ENCODE data around the gene CEP72.
"Not testable (repeated sequence)": the region's sequence is repeated elsewhere in the genome, so short reads cannot be mapped to it uniquely, and the experiment has no call there.

Gene CEP72, protein sequence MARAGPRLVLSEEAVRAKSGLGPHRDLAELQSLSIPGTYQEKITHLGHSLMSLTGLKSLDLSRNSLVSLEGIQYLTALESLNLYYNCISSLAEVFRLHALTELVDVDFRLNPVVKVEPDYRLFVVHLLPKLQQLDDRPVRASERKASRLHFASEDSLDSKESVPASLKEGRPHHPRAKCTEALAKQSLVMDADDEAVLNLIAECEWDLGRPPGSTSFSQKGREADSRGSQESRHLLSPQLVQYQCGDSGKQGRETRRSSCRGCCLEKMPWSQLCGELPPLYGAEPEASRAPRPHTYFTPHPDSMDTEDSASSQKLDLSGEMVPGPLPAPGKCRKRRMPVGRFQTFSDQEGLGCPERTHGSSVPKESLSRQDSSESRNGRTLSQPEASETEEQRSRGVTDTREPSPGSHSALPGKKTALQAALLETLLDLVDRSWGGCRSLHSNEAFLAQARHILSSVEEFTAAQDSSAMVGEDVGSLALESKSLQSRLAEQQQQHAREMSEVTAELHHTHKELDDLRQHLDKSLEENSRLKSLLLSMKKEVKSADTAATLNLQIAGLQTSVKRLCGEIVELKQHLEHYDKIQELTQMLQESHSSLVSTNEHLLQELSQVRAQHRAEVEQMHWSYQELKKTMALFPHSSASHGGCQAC
- total RNA-seq = 0.52 to 4.4 (median 2.7) reads per million in 18 experiments

DNA sequence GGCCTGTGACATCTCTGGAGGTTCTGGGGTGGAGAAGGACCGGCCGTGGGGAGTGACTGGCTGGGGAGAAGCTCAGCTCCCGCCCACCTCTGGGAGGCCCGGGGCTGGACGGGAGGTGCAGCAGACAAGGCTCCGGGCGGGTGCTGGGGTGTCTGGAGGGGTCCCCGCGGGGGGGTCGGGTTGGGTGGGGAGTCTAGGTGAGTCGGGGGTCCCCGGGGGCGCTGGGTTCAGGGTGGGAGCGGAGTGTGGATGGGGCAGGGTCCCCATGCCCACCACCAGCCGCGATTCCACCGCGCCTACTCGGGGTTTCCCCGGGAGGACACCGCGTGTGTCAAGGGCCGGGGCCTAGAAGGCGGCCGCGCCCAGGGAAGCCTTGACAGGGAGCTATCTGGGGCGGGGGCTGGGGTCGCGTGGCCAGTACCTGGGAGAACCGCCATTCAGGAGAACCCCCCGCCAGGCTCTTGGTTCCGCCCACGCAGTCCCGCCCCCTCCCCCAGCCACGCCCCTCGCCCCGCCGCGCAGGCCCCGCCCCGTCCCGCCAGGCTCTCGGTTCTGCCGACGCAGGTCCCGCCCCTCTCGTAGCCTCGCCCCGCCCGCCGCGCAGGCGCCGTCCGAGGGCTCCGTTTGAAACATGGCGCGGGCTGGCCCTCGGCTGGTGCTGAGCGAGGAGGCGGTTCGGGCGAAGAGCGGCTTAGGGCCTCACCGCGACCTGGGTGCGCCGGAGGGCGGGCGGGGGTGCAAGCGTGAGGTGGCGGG is at the start of gene CEP72:
Gene CEP72, plus strand, starts transcription at position 610 of the 756 bp plus-strand sequence. Its CDS starts 22 bp downstream, at position 632.
- DNase-seq = peak; percentile 86 to 90

DNA sequence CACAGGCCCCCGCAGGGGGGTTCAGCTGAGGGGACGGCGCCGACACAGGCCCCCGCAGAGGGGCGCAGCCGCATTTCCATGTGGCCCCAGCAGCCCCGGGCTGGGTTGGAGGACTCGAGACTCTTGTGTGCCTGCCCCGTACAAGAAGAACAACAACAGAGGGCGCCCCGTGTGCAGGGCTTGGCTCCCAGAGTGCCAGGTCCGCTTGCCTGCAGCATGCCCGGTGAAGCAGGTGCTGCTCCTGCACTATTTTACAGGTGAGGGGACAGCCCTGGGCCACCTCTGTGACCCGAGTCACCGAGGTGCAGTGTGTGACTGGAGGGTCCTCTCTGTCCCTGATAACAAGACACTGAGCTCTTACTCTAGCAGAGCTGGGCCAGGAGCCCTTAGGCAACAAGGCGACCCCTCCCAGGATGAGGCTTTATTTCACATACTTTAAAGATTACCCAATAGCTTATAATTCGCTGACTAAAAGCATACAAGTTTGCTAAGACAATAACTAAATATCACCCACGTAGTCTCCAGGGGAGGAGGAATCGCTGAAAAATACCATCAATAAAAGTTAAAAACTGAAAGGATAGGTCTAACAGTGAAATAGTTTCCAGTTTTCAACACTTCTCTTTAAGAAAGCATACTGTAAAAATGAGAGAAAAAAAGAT is 46.2 kb upstream of the CEP72 start:
- no peak for DNase-seq

DNA sequence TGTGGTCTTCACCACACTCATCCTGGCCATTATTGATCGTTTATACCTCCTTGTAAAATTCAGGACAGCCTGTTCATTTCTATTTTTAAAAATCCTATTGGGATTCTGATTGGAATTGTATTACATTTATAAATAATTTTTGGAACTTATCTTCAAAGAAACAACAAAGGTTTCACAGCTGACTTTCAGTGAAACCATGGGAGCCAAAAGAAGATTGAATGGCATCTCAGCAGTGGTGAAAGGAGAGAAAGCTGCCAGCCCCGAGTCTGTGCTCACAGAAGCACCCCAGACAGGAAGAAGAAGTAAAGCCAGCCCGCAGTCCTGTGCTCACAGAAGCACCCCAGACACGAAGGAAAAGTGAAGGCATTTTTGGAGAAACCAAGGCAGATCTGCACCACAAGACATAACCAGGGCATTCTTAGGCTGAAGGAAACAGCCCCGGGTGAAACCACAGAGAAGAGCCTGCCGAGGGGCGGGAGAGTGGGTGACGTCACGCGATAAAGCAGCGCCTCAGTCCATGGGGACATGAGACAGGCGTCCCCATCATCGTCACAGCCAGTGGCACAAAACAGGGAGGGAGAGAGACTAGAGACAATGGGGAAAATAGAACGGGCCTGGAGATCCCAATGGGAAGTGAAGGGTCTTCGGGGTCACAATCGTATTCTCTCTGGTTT is 45.4 kb upstream of the CEP72 start:
- DNase-seq = no peak

DNA sequence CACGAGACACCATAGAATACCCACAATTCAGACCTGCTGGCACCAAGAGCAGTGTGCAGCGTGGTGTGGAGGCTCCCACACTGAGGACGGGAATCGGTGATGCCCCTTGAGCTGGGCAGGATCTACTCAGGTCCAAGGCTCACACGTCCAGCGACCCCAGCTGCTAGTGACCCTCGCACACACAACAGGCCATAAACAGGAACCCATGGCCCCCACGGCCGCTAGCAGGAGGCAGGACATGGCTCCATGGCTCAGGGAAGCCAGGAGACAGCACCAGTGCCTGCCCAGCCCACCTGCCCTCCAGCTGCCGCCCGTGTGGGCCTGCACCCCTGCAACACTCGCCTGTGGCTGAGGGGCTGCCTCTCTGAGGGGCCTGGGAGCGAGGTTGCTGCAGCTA is 44.5 kb upstream of the CEP72 start:
- no peak for DNase-seq

DNA sequence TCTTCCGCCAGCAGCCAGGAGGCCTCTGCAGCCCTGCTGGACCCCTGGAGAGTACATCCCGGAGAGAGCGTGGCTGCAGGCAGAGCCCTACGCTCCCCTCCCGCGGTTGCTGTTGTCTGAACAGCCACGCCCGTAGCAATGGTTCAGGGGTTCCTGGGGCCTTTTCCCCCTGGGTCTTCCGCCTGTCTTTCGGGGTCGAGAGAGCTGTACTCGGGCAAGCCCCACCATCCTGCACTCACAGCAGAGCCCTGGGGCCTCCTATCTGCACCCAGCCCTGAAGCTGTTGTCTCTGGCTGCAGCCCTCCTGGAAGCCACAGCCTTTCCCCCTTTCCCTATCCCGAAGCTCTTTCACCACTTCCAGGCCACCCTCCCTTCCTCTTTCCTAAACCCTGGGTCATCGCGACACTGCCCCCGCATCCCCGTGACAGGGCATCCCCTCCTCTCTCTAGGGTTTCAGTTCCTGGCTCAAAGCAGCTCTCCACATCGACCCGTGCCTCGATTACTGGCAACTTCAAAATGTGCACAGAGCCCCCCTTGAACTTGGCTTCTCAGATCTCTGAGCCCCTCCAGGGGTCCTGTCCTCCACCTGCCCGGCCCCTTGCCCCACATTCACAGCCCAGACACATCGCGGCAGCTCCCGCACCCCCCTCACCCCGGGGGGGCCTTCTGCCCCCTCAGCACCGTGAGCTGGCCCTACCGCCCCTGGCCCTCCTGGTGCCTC is 43.9 kb upstream of the CEP72 start:
- peak; percentile 13 to 52 for DNase-seq

DNA sequence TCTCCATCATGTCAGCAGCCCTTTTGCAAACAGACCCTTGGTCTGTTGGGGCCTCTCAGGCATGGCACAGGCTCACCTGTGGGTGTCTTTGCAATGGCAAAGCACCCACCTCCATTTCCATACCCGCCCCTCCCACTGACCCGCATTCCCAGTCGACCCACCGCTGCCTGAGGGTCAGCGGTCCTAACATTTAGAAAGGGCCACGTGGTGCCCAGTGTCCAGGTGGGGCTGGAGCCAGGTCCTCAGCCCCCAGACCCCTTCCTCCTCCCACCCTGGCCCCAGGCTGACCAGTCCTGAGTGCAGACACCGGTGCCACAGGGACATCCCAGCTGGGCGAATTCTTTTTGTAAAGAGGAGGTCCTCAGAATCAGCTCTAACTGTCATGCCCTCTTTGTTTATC is 43.3 kb upstream of the CEP72 start:
- no peak for DNase-seq

DNA sequence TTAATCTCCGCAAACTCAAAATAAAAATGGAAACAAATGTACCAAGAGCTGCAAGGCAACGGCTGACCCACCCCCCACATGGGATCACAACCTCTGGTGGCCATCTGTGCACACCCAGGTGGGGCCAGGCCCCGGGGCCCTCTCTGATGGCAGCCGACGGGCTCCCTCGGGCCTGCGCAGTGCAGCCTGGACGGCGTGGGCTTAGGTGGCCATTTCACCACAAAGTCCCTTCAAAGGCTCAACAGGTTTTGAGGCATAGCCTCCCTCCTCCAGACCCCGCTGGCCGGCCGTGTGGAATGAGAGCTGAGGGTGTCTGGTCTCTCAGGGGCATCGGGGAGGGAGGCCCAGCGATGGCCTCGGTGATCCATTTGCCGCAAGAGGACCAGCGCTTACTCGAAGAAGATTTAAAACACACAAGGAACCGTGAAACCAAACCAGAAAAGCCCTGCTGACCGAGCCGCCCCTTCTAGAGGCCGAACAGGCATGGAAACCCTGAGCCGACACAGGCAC is 42.7 kb upstream of the CEP72 start:
- DNase-seq = no peak

DNA sequence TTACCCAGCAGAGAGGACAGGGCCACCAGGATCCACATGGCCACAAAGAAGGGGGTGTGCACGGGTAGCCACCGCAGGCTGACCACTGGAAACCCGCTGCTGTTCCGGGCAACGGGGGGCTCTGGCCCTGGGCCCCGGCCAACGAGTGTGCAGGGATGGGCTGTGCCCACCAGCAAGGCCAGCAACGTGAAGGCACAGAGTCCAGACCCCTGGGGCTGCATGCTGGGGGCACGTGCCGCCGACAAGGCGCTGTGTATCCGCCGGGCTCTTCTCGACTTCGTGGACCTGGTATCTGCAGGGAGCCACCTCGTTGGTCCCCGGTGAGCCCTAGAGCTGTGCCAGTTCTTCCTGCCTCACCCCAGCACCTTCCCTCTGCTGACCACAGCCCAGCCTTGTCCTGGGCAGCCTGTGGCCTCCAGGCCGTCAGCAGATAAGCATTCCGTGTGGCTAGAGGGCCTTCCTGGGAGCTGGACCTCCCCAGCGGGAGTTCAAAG is 42.2 kb upstream of the CEP72 start:
- no peak for DNase-seq

DNA sequence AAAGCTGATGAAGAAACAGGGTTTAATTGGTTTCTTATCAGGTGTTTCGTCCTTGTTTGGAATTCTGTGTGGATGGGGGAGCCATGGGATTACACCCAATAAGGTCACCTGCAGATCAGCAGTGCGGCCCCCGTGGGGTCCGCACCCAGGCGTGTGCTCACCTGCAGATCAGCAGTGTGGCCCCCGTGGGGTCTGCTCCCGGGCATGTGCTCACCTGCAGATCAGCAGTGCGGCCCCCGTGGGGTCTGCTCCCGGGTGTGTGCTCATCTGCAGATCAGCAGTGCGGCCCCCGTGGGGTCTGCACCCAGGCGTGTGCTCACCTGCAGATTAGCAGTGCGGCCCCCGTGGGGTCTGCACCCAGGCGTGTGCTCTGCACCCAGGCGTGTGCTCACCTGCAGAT is 41.7 kb upstream of the CEP72 start:
- DNase-seq = no peak

DNA sequence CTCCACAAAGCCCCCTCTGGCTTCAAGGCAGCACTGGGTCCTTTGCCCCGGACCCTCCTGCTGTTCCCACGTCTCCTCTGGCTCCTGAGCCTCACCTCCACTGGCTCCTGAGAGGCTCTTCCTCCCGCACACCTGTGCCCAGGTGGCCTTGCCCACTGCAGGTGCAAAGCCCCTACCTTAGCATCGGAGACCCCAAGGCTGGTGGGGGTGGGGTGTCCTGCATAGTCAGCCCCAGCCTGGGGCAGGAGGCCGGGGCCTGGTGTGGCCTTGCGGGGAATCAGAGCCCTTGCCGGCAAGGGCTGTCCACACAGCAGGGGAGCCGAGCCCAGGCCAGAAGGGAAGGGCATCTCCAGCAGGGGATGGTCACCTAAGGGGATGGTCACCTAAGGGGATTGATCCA is 41.3 kb upstream of the CEP72 start:
- DNase-seq = no peak

DNA sequence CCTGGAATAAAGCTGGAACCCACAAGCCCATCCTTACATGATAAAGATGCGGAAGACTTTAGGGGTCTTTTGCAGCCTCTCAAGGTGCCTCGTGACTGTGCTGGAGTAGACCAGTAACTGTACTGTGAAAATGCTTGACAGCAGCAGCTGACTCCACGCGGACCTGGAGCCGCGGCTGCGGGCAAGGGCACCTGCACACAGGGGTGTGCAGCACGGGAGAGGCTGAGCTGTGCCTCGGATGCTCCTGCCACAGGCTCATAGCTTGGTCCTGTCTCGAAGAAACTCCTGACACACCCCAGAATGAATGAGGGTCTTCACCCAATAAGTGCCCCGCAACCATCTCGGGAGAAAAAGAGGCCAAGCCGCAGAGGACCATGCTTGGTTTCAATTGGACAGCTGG is 40.3 kb upstream of the CEP72 start:
- no peak for DNase-seq

DNA sequence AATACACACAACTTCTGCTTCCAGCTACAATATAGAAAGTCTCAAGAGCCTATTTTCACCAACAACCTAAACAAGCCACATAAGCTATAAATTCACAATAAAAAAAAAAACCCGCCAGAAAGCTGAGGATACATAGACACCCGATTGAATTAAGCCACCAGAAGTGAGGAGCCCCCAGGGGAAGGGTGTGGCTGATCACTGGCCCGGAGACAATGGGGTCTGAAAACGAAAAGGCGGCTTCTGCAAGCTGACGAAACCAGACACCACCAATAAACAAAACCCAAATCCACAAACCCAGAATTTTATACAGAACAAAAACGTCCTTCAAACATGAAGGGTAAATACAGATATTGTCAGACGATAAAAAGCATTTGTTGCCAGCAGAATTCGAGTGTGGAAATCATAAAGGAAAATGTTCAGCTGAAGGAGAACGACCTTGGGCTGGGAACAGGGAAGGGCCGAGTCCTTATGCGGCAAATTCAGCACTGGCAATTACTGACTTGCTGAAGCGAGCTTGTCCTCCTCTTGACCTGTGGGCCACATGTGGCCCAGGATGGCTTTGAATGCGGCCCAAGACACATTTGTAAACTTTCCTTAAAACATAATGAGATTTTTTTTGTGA is 39.6 kb upstream of the CEP72 start:
- no peak for DNase-seq

DNA sequence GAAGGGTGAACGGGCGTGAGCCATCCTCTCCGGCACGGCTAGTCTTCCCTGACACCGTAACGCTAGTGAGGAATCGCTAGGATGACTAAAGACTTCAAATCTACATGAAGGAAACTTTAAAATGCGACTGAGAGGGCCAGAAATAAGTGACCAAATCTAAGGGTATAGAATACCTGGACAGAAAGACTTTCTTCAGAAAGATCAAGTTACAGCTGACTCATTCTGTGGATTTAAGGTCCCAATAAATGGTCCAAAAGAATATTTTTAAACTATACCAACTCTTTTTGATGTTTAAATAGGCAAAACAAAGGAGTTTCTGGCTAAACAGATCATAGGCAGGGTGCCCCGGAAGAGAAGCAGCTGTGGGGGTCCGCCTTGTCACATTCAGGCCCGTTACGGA is 38.9 kb upstream of the CEP72 start:
- DNase-seq = no peak

DNA sequence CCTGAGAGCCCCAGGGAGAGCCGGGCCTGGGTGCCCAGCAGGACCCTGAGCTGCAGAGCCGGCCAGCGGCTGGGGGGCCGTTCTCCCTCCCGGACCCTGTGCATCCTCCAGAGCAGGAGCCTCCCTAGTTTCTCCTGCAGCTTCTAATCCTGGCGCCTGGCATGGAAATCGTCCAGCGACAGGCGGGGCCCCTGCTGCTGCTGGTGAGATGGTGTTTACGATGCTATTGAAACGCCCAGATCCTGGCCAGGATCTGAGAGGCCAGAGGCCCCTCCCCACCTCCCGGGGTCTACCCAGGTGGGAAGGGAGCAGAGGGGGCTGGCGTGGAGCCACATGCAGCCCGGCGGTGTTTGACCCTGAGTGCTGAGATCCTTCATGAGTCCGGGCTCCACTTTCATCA is 38.2 kb upstream of the CEP72 start:
- no peak for DNase-seq

DNA sequence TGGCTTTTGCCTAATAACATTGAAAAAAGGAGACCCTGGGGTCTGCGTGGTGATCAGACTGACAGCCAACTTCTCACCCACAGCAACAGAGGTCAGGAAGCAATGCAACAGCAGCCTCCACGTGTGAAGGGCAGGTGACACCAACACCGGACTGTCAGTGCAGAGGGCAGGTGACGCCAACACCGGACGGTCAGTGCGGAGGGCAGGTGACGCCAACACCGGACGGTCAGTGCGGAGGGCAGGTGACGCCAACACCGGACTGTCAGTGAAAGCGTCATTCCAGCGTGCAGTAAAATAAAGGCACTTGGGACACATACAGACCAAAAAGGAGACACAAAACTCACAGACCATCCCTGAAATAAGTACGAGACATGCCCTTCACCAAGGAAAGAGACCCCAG is 37.2 kb upstream of the CEP72 start:
- no peak for DNase-seq

DNA sequence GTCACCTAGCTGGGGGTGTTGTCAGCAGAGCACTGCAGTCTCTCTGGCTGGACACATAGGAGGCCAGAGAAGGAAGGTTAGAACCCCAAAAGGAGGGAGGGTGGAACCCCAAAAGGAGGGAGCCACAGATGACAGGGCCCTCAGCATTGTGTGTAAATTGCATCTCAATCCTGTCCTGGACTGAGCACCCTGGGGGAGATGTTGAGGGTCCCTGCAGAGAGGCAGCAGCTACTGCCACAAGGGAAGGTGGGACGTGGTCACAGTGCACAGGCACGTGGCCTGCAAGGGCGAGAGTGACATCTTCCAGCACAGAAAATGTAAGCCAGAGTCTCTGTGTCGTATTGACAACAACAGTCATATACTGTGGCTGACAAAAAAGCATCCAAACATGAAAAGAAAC is 36.5 kb upstream of the CEP72 start:
- DNase-seq = no peak

DNA sequence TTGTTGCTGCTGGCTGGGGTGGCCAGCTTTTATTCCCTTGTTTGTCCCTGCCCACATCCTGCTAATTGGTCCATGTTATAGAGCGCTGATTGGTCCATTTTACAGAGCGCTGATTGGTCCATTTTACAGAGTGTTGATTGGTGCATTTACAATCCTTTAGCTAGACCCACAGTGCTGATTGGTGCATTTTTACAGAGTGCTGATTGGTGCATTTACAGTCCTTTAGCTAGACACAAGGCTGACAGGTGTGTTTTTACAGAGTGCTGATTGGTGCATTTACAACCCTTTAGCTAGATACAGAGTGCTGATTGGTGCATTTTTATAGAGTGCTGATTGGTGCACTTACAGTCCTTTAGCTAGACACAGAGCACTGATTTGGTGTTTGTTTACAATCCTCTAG is 34.9 kb upstream of the CEP72 start:
- DNase-seq = not testable (repeated sequence)

DNA sequence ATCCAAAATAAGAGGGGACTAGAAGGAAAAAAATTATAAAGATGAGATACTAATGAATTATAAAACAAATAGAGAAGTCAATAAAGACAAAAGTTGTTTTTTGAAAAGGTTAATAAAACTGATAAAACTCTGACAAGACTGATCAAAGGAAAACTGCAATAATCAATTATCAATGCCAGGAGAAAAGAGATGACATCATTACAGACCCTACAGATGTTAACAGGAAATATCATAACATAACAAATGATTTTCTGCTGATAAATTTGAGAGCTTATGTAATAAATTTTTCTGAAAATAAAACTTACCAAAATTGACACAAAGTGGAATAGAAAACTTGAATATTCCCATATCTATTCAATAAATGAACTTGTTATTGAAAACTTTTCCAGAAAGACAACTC is 34.3 kb upstream of the CEP72 start:
- no peak for DNase-seq

DNA sequence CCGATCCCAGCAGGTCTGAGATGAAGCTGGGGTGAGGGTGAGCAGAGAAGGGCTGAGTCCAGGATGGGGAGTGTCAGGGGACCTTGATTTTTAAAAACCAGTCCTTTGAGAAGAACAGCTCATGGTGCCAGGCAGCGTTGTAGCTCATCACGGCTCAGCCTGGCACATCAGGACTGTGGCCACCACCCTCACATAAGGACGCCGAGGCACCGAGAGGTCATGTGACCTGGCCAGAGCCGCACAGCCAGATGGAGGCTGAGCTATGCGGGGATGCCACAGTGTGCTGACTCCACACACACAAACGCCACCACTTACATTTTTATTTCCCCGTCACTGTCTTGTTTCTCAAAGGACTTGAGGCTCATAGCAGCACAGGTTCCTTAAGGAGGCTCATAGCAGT is 32.9 kb upstream of the CEP72 start:
- DNase-seq = no peak

DNA sequence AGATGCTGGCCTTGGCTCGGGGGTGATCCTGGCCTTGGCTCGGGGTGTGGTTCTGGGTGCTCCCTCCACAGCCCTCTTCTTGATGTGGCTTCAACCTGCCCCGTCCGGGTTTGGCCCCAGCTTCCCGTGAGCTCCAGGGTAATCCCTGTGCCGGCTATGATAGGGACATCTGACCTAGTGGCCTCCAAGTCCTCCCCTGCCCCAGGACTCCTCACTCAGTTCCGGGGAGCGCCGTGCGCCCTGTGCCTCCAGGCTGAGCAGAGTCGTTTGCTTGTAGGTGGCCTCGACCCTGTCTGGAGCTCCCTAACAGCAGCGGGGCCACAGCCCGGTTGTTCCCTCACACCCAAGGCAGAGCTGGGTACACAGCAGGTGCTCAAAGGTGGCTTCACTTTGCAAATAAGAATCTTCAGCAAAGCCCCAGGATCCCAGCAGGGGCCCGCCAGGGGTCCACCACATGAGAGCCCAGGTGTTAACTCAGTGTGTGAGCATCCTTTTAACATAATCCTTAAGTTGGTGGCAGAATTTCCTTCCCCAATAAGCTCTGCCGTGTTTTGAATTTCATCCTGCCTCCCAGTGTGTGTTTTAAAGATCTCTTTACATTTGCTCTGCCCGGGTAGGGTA is 32.3 kb upstream of the CEP72 start:
- DNase-seq = no peak

Measured in inflammatory macrophage (primary cell).